SKM-1 (cell line): ENCODE data around the gene ARMS2.

Experiments
- DNase-seq: peaks from one replicate; lab custom pipeline; 2025; ENCODE audit not compliant: unreplicated experiment; lab: John Stamatoyannopoulos, UW

ARMS2 gene

DNA sequence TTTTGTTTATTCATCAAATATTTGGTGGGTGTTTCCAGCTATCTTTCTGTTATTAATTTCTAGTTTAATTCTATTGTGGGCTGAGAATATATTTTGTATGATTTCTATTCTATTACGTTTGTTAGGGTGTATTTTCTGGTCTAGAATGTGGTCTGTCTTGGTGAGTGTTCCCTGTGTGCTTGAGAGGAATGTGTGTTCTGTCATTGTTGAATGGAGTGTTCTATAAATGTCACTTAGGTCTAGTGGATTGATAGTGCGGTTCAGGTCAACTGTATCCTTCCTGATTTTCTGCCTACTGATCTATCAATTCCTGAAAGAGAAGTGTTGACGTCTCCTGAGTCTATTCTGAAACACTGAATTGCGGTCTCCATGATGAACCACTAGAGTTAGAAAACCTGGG, 15.4 kb downstream of the ARMS2 start:
- no peak for DNase-seq

- no peak for DNase-seq
These were observed 17.2 kb downstream of the ARMS2 start for GRCh38 chr10:122471531-122472177.

DNA sequence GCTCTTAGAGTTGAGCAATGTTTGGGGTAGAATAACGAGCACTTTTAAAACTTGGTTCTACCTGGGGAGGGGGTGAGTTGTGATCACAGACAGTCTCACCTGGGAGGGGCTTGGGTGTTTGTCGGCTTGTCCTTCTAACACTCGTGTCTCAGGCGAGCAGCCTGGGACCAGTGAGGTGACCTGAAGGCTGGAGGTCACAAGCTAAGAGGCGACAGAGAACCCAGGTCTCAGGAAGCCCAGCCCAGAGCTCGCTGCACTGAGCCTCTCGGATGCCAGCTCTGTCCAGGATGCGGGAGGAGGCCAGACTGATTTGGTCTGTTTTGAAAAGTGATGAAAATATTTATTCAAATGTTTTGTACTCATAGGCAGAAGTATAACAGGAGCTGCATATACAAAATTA, 18.7 kb downstream of the ARMS2 start:
- no peak for DNase-seq

- DNase-seq, result no peak
These were observed 19.8 kb downstream of the ARMS2 start for GRCh38 chr10:122474131-122474818.

DNA sequence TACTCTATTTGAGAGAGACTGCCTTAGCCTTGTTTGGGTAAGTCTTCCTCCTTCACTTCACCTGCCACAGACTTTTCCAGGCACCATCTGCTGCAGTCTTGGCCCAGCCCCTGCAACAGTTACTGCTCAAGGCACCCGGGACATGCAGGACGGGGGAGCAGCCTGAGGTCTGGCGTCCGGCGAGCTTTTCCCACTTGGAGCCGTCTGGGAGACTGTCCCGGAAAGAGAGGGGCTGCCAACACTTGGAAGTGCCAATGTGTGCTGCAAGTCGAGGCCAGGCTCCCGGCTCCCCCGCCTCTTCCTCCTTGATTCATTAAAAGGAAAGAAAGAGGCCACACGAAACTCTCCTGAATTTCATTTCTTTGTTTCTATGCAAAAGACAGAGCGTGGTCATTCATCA, 20.6 kb downstream of the ARMS2 start:
- DNase-seq, result no peak

GRCh38 chr10:122475591-122476332, 21.3 kb downstream of the ARMS2 start:
- DNase-seq, result no peak

DNA sequence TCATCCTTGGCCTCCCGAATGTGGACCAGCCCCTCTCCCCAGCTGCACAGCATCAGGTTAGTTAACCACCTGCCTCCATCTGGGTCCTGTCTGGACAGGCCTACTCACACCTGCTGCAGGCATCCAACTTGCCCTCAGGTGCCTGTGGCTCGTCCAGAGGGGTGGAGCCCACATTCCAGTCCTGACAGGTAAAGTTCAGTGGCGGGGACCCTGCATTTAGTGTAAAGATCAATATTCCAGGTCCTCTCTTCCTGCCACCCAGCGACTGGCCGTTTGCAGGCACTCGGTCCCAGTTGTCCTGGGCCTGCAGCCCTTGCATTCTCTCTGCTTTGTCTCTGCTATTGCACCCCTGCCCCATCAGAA, 21.9 kb downstream of the ARMS2 start:
- DNase-seq, result no peak

DNA sequence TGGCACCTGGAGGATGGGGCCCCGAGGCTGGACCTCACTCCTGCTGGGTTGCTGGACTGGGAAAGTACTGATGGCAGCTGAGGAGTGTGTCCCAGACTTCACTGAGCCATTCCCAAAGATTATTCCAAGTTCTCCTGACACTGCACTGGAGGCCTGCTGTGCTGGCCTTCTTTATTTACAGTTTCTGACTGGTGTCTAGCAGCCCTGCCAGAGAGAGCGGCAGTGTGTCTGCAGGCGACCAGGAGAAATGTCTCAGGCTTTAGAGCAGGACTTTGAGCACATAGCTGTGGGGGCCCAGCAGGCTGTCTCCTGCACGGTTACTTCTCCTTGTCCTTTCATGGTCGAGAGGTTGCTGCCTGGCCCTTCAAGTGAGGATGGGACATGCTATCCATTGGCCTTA, 23.0 kb downstream of the ARMS2 start:
- DNase-seq, result no peak

- no peak for DNase-seq
These were observed 24.5 kb downstream of the ARMS2 start for GRCh38 chr10:122478971-122479370.

GRCh38 chr10:122480146-122480833, 25.8 kb downstream of the ARMS2 start:
- no peak for DNase-seq

DNA sequence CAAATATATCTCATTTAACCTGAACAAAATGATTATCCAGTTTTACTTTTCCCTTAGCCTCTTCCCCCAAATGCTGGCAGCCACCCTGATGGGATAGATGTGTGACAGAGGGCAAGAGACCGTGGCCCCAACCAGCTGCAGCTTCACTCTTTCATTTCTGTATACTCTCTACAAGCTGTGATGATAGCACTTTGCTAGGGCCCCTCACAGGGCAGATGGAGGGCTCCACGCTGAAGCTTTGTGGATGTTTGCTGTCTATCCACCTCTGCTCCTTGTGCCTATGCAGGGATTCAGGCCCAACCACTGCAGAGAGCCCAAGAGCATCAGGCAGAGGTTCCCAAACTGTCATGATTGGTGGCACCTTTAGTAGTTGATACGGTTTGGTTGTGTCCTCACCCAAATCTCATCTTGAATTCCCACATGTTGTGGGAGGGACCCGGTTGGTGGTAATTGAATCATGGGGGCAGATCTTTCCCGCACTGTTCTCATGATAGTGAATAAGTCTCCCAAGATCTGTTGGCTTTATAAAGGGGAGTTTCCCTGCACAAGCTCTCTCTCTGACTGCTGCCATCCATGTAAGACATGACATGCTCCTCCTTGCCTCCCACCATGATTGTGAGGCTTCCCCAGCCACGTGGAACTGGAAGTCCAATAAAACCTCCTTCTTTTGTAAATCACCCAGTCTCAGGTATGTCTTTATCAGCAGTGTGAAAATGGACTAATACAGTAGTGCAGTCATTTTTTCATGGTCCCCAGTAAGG, 27.0 kb downstream of the ARMS2 start:
- DNase-seq, result no peak

GRCh38 chr10:122484276-122485060, 30.0 kb downstream of the ARMS2 start:
- DNase-seq, result no peak

DNA sequence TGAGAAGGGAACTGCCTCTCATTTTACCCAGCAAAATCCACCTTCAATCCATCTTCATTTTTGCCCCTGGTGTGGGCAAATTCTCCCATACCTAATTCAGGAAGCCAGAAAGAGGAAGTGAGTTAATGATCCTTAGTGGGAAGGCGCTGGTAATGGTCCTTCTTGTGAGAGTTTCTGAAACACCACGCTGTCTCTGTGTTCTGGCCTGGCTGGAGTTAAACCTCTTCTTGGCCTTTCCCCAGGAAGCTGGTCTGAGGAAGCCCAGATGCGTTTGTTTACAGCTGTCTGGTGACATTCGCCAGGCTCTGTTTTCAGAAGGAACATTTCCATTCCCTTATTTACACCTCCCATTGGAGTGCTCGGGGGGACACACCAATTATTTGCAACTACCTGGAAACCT, 31.2 kb downstream of the ARMS2 start:
- DNase-seq, result no peak

GRCh38 chr10:122486406-122487080, 32.1 kb downstream of the ARMS2 start:
- DNase-seq, result no peak

DNA sequence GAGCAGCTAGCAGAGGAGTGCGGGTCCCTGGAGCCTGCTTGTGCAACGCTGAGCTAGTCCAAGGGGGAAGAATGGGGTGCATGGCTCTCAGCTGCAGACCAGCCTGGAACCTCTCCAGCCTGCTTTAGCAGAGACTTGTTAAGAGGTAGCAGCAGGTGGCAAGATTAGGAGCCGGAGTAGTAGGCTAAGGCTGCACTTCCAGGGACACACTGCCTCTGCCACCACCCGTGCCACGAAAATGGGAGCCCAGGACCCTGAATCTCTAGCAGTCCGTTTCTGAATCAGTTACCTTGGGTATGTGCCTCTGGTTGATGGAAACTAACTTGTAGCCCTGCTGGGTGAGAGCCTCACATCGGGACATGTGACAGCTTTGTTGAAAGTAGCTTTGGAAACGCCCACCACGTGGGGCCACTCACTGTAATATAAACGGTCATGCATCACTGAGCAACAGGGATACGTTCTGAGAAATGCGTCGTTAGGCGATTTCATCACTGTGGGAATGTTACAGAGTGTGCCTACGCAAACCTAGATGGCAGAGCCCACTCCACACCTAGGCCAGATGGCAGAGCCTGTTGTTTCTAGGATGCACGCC, 32.8 kb downstream of the ARMS2 start:
- DNase-seq, result no peak

- DNase-seq, result no peak
These were observed 35.8 kb downstream of the ARMS2 start for GRCh38 chr10:122490268-122490667.

DNA sequence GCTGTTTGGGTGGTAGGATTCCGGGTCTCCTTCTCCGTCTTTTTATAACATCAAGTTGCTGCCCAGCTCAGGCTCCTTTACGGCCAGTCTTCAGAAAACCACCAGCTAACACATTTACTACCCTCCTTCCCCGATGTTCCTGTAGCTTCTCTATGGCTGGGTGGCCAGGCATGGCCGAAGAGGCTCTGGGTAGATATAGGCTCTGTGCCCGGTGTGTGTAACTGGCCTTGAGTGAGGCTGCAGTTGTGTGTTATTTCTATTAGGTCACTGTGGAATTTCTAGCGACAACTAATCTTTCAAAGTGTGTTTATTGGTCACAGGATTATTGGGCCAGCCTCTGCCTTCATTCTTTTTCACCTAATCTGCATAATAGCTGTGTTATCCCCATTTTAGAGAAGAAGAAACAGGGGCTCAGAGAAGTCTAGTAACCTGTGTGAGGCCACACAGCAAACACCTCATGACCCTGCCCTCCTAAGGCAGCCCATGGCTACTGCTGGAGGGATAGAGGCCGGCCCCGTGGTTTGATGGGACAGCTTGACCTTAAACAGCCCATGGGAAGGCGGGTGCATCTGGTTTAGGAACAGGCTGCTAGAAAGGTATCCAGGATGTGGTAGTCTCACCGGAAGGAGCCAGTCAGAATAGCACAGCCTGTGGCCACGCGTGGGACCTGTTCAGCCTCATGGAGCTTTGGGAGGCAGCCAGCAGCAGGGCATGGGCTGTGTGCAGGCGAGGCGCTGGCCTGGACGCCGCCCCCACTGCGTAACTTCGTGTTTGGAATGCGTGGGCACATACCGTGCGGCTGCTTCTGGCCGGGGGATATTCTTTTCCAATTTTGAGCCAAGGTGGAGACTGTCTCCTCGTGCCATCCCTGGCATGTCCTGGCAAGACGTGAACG, 36.6 kb downstream of the ARMS2 start:
- DNase-seq, result no peak

- no peak for DNase-seq
These were observed 37.6 kb downstream of the ARMS2 start for GRCh38 chr10:122492006-122492405.
